WTC11 (cell line): ENCODE measurements around the gene GPR151.

Source experiments
- ATF2 ChIP-seq: sonication (generic); formaldehyde crosslinking; IDR thresholded peaks from 2 replicates; pipeline ENCODE4 v1.8.1; 2022; ENCODE audit warnings: low read depth, missing genetic modification reagents, borderline replicate concordance
- CTCF ChIP-seq: fragments of 200-600 bp; IDR thresholded peaks from 2 replicates; pipeline ENCODE4 v1.8.0; 2022; ENCODE audit warnings: antibody characterized with exemption
- ELF4 ChIP-seq: sonication (generic); formaldehyde crosslinking; IDR thresholded peaks from 2 replicates; pipeline ENCODE4 v1.8.1; 2022; ENCODE audit warnings: low read depth, mild to moderate bottlenecking, moderate library complexity, missing genetic modification reagents

GRCh38 chr5:146507428-146507827, 8.6 kb downstream of the GPR151 start:
- TF ChIP-seq CTCF (no peak), ATF2 (CRISPR knock-in tag) (no peak), ELF4 (CRISPR knock-in tag) (no peak)
